ENCODE results near the gene GET3.

DNA sequence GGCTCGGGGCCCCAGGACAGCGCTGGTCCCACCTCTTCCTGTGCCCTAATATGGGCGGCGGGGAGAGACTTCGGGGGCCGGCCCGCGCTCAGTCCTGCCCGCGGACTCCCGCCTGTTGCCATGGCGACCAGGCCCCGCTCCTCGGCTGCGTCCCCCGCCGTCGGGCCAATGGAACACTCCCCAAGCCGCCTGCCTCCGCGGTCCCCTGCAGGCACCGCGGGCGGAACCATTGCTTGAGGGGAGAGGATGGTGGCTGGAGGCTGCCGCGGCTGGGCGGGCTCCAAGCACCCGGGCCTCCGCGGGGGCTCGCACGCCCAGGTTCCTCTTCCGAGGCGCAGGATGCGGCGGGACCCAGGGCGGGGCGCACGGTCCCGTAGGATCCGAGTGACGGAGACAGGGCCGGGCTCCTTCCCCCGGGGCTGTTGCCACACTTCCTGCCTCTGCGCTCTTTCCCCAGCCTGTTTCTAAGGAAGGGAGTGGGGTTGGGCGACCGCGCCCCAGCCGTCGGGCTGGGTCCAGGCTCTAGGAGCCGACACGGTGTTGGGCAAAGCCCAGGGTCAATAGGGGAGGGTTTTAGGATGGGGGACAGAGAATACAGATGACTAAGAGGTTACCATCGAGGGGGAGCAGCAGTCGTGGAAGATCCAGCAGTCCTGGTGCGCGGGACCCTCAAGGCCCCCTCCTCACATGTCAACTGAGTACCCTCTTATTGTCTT is 52.8 kb downstream of the GET3 start:
- no peak for TF ChIP-seq CTCF (IDR thresholded peaks at IDR 0.05; ENCODE audit: borderline replicate concordance, extremely low read depth, low read length, poor library complexity, severe bottlenecking)
- TF ChIP-seq EZH2 (IDR thresholded peaks at IDR 0.05; ENCODE audit: borderline replicate concordance, low read depth, low read length, severe bottlenecking): no peak

Data from DND-41 (cell line).